HCT116 (cell line): ENCODE data around the gene PTGER1. TPM values are rescaled to one million over a fixed set of nuclear protein-coding genes. Genes with fewer than 3 reads are reported as not detected.

Experiments used
- ATAC-seq: fragments of 200-7000 bp; cut with Tn5 transposase; 2 replicates; pipeline ENCODE4 v1.9.1; 2020; ENCODE audit warnings: mild to moderate bottlenecking, moderate library complexity
- BruUV-seq: library from RNA; stranded (reverse); fragments of 400-500 nt; replicated peaks from 2 replicates; lab custom pipeline; 2021; lab: Mats Ljungman, UMichigan
- CTCF ChIA-PET: fragments of 300-600 bp; sonication (Branson Sonifier 250); formaldehyde crosslinking; loops from one replicate; lab custom pipeline; 2021; ENCODE audit warnings: antibody characterized with exemption; lab: Charles Lee
- POLR2A ChIA-PET: fragments of 300-600, 350-600 bp; sonication (Branson Sonifier 250); formaldehyde crosslinking; loops from one replicate; lab custom pipeline; 2021; ENCODE audit warnings: antibody characterized with exemption; lab: Charles Lee
- RAD21 ChIA-PET, 2 experiments: fragments of 300-600 bp; sonication (Branson Sonifier 250); formaldehyde crosslinking; loops; one replicate each; lab custom pipeline; 2023; ENCODE audit warnings: low total read pairs in 2 of 2; ENCODE audit not compliant: uncharacterized antibody in 2 of 2, unreplicated experiment in 2 of 2, low non-redundant PET in 1 of 2; lab: Charles Lee
- DNase-seq: peaks from one replicate; pipeline ENCODE4 v3.0.0-alpha.2; 2010; ENCODE audit warnings: low read depth, low spot score
- H2AFZ ChIP-seq: fragments of 200-600 bp; shearing (Covaris generic), sonication (generic); 2 replicates; pipeline ENCODE4 v1.6.1; 2017; ENCODE audit warnings: low read depth, mixed run types, mixed read lengths, antibody characterized with exemption, low read length; ENCODE audit not compliant: poor library complexity, severe bottlenecking
- H3K27ac ChIP-seq: 2 replicates; pipeline ENCODE4 v1.5.1; 2012; ENCODE audit warnings: low read depth, low read length
- H3K27me3 ChIP-seq: fragments of 200-600 bp; sonication (generic); 2 replicates; pipeline ENCODE4 v1.6.1; 2016; ENCODE audit warnings: mixed run types, low read length, mixed read lengths; ENCODE audit not compliant: insufficient read depth
- H3K36me3 ChIP-seq, 2 experiments: fragments of 200-500 bp in 1 of 2; fragments of 200-600 bp in 1 of 2; sonication (Bioruptor generic) in 1 of 2; sonication (generic) in 1 of 2; 2 replicates each; pipeline versions ENCODE4 v1.5.1 to v1.6.1; 2014 to 2016; ENCODE audit warnings: low read length in 2 of 2, inconsistent platforms in 1 of 2, mixed read lengths in 1 of 2, mixed run types in 1 of 2; ENCODE audit not compliant: insufficient read depth in 2 of 2, control insufficient read depth in 1 of 2
- H3K4me1 ChIP-seq, 2 experiments: fragments of 200-600 bp in 1 of 2; sonication (generic) in 1 of 2; 2 replicates each; pipeline versions ENCODE4 v1.5.1 to v1.6.1; 2012 to 2017; ENCODE audit warnings: low read length in 2 of 2, inconsistent platforms in 1 of 2, mild to moderate bottlenecking in 1 of 2, mixed read lengths in 1 of 2, mixed run types in 1 of 2, moderate library complexity in 1 of 2; ENCODE audit not compliant: insufficient read depth in 2 of 2, control insufficient read depth in 1 of 2
- H3K4me2 ChIP-seq: fragments of 200-600 bp; sonication (generic); 2 replicates; pipeline ENCODE4 v1.6.1; 2017; ENCODE audit warnings: mixed run types, low read length, mixed read lengths
- H3K4me3 ChIP-seq, 2 experiments: fragments of 200-600 bp in 1 of 2; sonication (generic) in 1 of 2; replicated peaks in 1 of 2; 2 replicates each; pipeline ENCODE4 v1.5.1; 2011 to 2016; ENCODE audit warnings: low read length in 2 of 2, control low read depth in 1 of 2, low read depth in 1 of 2, mild to moderate bottlenecking in 1 of 2, mixed read lengths in 1 of 2, mixed run types in 1 of 2
- H3K79me2 ChIP-seq: fragments of 200-600 bp; sonication (generic); 2 replicates; pipeline ENCODE4 v1.6.1; 2017; ENCODE audit warnings: mild to moderate bottlenecking, mixed run types, low read length, moderate library complexity, mixed read lengths; ENCODE audit not compliant: insufficient read depth
- H3K9ac ChIP-seq: fragments of 200-600 bp; sonication (generic); 2 replicates; pipeline ENCODE4 v1.6.1; 2016; ENCODE audit warnings: low read length, mixed read lengths
- H3K9me2 ChIP-seq: fragments of 200-600 bp; sonication (generic), shearing (Covaris generic); 2 replicates; pipeline ENCODE4 v1.6.1; 2017; ENCODE audit warnings: mixed run types, mild to moderate bottlenecking, moderate library complexity; ENCODE audit not compliant: insufficient read depth
- H3K9me3 ChIP-seq, 2 experiments: fragments of 200-500 bp in 1 of 2; fragments of 200-600 bp in 1 of 2; sonication (Bioruptor generic) in 1 of 2; sonication (generic) in 1 of 2; 2 replicates each; pipeline ENCODE4 v1.6.1; 2014 to 2017; ENCODE audit warnings: low read length in 2 of 2, mixed read lengths in 2 of 2, inconsistent platforms in 1 of 2, low read depth in 1 of 2, mild to moderate bottlenecking in 1 of 2, mixed run types in 1 of 2, moderate library complexity in 1 of 2; ENCODE audit not compliant: control insufficient read depth in 1 of 2, insufficient read depth in 1 of 2
- H4K20me1 ChIP-seq: fragments of 200-600 bp; sonication (generic), shearing (Covaris generic); 2 replicates; pipeline ENCODE4 v1.6.1; 2017; ENCODE audit warnings: mixed run types, mild to moderate bottlenecking, moderate library complexity; ENCODE audit not compliant: insufficient read depth
- CBX3 ChIP-seq: IDR thresholded peaks from 2 replicates; pipeline ENCODE4 v1.6.1; 2012; ENCODE audit warnings: low read depth
- CTCF ChIP-seq, 3 experiments: fragments of 200-600 bp in 1 of 3; sonication (generic) in 1 of 3; IDR thresholded peaks in 2 of 3; conservative IDR thresholded peaks in 1 of 3; 2 replicates each; pipeline ENCODE4 v1.5.1; 2012 to 2017; ENCODE audit warnings: low read depth in 2 of 3, low read length in 2 of 3, antibody characterized with exemption in 1 of 3, borderline replicate concordance in 1 of 3, control low read depth in 1 of 3, mild to moderate bottlenecking in 1 of 3, mixed read lengths in 1 of 3, mixed run types in 1 of 3, moderate library complexity in 1 of 3; ENCODE audit not compliant: insufficient read depth in 1 of 3
- EGR1 ChIP-seq: IDR thresholded peaks from 2 replicates; pipeline ENCODE4 v1.6.1; 2012; ENCODE audit warnings: low read depth
- FOSL1 ChIP-seq: IDR thresholded peaks from 2 replicates; pipeline ENCODE4 v1.6.1; 2012; ENCODE audit warnings: low read depth
- MAX ChIP-seq: IDR thresholded peaks from 2 replicates; pipeline ENCODE4 v1.6.1; 2012
- SP1 ChIP-seq: IDR thresholded peaks from 2 replicates; pipeline ENCODE4 v1.6.1; 2012; ENCODE audit warnings: low read depth
- SRF ChIP-seq: IDR thresholded peaks from 2 replicates; pipeline ENCODE4 v1.6.1; 2012; ENCODE audit warnings: low read depth
- YY1 ChIP-seq: IDR thresholded peaks from 2 replicates; pipeline ENCODE4 v1.6.1; 2011; ENCODE audit warnings: low read length, low read depth, moderate library complexity, mild to moderate bottlenecking; ENCODE audit not compliant: insufficient replicate concordance; ENCODE audit errors: extremely low read depth
- intact Hi-C: fragments of 100-400 bp; cut with micrococcal nuclease; formaldehyde crosslinking; loops from 2 replicates; pipeline ENCODE4 v1.10.0; 2022
- total RNA-seq: library from RNA; stranded (reverse); gene quantifications from one replicate; pipeline ENCODE4 v1.2.1, GENCODE V29; 2021; ENCODE audit not compliant: unreplicated experiment
- TF ChIP-seq, protein P1 (sequence below): IDR thresholded peaks from 2 replicates; pipeline ENCODE4 v1.6.1; 2012

PTGER1 gene
- total RNA-seq, 1 experiment from 2014 or later, result 1.1 TPM

- H2AFZ ChIP-seq, result no peak overlapping the region
- ATAC-seq (no peak), DNase-seq (no peak)
- intact Hi-C loops, result loop anchor here (10.0 kb wide), 1 partner anchor 54 kb away; no protein-coding TSS in a partner anchor
- no peaks in the 10 kb centered on the region for H4K20me1 ChIP-seq
- RAD21 ChIA-PET, result no interaction called here
- H3K9me2 ChIP-seq, result no peaks in the 10 kb centered on the region
- TF ChIP-seq SP1 (no peak), SRF (no peak), CBX3 (no peak), MAX (no peak), EGR1 (no peak), FOSL1 (no peak), YY1 (no peak), CTCF (IDR thresholded peaks at IDR 0.05 in 2 of 3, conservative IDR thresholded peaks at IDR 0.05 in 1 of 3; ENCODE audit: borderline replicate concordance in 1 of 3, insufficient read depth in 1 of 3, low read depth in 2 of 3, low read length in 2 of 3) (no peak)
- TF ChIP-seq, protein P1, sequence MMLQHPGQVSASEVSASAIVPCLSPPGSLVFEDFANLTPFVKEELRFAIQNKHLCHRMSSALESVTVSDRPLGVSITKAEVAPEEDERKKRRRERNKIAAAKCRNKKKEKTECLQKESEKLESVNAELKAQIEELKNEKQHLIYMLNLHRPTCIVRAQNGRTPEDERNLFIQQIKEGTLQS, result no peak
- H3K79me2 ChIP-seq, result peaks cover 23% of the 10 kb centered on the region
- H3K27me3 ChIP-seq, result no peaks in the 10 kb centered on the region
- H3K36me3 ChIP-seq, result no peaks in the 10 kb centered on the region
- H3K9ac ChIP-seq, result no peak overlapping the region
- H3K27ac ChIP-seq, result no peak overlapping the region
- peaks cover 21 to 37% of the 10 kb centered on the region in 2 experiments for H3K4me1 ChIP-seq
- H3K4me3 ChIP-seq, result no peak overlapping the region
- H3K9me3 ChIP-seq, result no peaks in the 10 kb centered on the region
- CTCF ChIA-PET, result no interaction called here
- no peak overlapping the region for H3K4me2 ChIP-seq
- POLR2A ChIA-PET, result no interaction called here
- BruUV-seq, result no TSS peak
Observed at GRCh38 chr19:14430712-14431111, 44.4 kb downstream of the PTGER1 start.
